ENCODE data around the gene ARHGEF11. TPM values are rescaled to one million over a fixed set of nuclear protein-coding genes. Genes with fewer than 3 reads are reported as not detected.

ARHGEF11 gene
- total RNA-seq, 4 donors from 2014 or later, result 29.3 to 76.3 (median 35.7) TPM

DNA sequence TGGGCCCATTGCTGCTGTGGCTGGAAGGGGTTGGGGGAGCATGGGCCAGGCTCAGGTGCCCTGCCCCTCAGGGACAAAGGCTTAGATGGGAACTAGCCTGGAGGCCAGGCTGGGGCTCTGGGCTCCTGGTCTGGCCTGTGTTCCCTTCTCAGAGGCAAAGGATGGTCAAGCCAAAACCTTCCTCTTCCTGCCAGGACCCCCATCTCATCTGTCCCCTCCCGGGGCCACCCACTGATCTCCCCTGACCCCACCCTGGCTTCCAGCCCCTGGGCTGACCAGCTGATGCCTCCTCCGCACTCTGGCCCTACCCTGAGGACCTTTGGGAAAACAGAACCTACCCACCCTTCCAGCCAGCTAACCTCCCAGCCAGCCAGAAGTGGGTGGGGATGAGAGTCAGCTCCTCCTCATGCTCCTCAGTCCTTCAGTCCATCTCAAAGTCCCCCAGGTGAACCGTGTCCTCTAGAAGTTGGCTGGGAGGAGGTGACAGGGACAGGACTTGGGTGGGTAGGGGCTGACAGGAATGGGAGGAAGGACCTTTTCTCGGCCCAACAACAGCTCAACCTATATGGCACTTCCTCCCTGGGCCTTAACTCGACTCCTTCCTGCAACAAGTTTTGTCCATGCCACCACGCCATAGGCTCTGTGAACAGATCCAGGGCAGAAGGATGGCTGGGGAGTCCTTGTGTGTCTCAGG is 144.5 kb downstream of the ARHGEF11 start:
- TF ChIP-seq, protein P1, sequence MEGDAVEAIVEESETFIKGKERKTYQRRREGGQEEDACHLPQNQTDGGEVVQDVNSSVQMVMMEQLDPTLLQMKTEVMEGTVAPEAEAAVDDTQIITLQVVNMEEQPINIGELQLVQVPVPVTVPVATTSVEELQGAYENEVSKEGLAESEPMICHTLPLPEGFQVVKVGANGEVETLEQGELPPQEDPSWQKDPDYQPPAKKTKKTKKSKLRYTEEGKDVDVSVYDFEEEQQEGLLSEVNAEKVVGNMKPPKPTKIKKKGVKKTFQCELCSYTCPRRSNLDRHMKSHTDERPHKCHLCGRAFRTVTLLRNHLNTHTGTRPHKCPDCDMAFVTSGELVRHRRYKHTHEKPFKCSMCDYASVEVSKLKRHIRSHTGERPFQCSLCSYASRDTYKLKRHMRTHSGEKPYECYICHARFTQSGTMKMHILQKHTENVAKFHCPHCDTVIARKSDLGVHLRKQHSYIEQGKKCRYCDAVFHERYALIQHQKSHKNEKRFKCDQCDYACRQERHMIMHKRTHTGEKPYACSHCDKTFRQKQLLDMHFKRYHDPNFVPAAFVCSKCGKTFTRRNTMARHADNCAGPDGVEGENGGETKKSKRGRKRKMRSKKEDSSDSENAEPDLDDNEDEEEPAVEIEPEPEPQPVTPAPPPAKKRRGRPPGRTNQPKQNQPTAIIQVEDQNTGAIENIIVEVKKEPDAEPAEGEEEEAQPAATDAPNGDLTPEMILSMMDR (IDR thresholded peaks at IDR 0.05; ENCODE audit: low read depth), result no peak

DNA sequence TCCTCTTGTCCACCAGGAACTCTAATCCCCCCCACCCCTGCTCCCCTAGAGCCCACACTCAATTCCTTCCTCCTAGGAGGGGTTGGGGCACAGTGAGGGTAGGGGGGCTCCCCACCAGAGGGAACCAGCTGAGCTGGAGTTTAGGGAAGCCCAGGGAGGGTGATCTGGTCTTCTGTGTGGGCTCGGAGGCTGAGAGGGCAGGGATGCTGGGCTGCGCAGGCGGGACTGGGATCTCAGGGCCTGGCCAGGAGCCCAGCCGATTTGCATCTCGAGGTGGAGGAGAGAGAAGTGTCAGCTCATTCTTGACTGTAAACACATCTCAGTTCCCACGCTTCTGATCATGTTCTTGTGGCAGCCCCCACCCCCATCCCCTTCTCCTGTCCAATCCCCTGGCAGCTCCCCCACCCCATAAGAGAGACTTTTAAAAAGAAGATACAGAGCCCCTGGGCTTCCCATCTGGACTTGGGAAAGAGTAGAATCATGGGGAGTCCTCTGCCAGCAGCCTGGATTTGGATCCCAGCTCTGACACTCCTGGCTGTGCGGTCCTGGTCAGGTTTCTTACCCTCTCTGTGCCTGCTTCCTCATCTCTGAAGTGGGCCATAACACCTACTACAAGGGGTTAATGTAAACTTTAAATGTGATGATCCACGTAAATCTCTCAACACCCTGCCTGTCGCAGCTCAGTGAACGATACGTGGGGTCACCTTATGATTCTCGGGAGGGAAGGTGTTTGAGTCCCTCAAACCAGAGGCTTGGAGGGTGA is 145.4 kb downstream of the ARHGEF11 start:
- TF ChIP-seq, protein P1 (IDR thresholded peaks at IDR 0.05; ENCODE audit: low read depth), result no peak

DNA sequence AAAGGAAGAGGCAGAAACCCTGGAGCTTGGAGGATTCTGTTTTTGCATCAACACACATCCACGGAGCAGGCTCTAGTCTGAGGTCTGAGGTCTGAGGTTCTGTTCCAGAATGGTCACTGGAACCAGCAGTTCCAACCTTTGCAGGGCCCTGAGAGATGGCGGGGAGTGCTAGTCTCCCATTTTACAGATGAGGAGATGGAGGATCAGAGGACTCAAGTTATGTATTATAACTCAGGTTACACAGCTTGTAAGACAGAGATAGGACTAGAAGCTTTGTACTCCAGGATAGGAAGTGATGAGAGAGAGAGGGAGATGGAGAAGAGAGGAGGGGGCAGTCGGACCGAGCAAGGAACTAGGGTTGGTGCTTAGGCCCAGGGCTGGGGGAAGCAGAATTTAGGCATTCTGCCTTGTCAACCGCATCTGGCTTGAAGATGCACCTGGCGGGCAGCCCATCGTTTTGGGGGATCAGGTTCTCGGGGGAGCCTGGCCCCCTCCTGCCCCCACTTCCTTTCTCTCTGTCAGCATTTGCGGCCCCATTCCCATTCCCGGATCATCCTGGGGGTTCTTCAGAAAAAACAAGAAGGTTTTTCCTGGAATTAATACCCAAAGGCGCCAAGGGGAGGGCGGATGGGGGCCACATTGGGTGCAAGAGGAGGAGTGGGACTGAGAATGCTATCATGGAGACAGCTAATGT is 146.4 kb downstream of the ARHGEF11 start:
- TF ChIP-seq, protein P1 (IDR thresholded peaks at IDR 0.05; ENCODE audit: low read depth), result no peak

DNA sequence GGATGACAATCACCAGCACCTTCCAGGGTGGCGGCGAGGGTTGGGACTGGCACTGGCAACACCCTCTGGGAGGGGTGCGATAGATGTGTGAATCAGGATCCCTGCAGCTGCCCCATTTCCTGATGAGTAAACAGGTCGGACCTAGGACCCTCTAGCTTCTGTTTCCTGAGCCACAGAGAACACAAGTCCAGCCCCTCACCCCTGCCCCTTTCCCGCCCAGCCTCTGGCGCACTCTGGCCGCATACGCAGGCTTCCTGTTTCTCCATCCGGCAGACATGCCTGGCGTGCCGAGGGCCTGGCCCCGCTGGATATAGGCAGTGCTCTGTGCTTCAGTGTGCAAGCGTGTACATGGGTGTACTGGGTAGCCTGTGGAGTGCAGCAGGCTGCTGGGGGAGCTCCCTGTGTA is 147.4 kb downstream of the ARHGEF11 start:
- TF ChIP-seq, protein P1 (IDR thresholded peaks at IDR 0.05; ENCODE audit: low read depth), result no peak

DNA sequence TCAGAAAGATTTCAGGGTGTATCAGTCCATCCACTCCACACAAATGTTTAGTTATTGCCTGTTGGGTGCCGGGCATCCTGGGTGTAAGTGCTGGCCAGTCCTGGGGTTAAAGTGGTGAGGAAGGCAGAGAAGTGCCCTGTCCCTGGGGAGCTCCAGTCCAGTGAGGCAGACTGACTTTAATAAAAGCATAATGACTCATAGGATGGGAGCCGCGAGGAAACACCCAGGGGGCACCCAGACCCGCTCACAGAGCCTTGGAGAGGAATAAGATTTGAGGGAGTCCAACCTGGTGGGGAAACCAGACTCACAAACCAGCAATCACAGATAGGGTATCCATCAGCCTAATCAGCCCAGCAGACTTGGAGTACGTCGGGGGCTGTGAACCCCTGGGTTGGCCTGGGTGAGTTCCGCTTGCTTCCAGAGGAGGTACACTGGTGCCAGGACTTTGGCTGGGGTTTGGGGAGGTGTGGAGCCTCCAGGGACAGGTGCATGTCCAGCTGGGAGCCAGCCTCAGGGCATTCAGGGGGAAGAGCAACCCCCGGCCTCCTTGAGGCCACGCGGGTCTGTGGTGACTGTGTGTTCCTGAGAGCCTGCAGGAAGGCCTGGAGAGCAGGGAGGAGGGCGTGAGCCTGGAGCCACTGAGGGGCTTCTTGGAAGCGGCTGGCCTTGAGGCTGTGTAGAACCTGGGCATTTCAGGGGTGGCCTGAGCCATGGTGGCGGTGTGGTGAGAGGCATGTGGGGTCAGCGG is 148.3 kb downstream of the ARHGEF11 start:
- TF ChIP-seq, protein P1 (IDR thresholded peaks at IDR 0.05; ENCODE audit: low read depth), result no peak

DNA sequence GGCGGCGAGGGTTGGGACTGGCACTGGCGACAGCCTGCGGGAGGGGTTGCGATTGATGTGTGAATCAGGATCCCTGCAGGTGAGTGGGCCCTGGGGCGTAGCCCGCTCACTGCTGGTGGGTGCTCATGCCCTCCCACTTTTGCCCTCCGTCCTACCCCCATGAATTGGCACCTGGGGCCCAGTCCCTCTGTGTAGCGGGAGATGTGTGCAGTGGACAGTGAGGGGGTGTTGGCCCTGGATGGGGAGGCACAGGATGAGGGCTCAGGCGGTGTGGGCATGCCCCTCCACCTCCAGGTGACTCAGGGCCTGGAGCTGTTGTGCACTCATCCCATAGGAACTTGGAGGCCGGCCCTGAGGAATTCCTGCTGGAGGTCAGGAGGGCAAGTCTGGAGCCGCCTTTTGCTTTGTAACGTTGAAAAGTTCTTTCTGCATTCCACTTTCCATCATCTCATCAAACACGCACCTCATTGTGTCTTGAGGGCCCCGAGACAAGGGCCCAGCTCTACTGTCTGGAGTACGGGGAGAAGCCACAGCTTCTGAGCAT is 149.0 kb downstream of the ARHGEF11 start:
- TF ChIP-seq, protein P1 (IDR thresholded peaks at IDR 0.05; ENCODE audit: low read depth), result no peak
